ENCODE measurements around the gene NCAPH2.

DNA sequence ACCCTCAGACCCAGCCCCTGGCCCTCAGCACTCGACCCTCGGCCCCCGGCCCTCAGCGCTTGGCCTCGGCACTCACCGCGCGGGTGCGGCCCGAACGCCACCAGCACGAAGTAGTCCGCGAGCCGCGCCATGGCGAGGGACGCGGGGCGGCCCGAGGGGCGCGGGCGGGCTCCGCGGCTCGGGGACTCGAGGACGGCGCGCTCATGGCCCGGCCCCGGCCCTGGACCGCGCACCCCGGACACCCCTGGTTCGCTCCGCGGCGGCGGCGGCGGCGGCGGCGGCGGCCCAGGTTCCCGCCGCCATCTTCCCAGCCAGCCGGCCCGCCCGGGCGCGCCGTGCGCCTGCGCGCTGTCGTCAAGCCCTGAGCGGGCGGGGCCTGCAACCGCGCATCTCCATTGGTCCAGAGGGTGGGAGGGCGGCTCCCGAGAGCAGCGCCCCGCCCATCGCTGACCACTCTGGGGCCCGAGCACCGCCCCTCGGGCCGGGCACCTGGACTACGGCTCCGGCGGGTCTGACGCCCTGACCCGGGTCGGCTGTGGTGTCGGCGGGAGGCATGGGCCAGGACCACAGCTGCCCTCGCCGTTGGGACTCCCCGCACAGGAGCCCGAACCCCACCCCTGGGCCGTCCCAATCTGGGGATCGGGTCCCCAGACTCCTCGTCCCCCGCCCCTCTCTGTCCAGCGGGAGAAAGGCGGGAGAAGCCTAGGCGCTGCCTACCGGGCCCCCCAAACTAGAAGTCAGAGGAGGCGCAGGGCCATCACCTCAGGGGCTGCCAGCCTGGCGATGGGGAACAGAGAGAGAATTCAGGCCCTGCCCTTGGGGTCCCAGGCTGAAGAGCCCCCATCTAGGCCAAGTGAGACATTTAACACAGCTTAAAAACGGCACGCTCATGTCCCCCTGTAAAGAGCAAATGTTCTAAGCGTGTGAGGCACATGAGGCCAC lies 33.0 kb upstream of the NCAPH2 start, which contains the start of gene SBF1:
- TF ChIP-seq CTCF (IDR thresholded peaks at IDR 0.05; ENCODE audit: low read depth, low read length) (no peak), EZH2phosphoT487 (IDR thresholded peaks at IDR 0.05; ENCODE audit: low read depth) (no peak)
